Coronary artery (tissue), 2 donors: ENCODE data around the gene LAMB4.

Source experiments
- DNase-seq: peaks from one replicate; pipeline ENCODE4 v3.0.0-alpha.2; 2017; ENCODE audit warnings: low spot score
- H3K27ac ChIP-seq, 2 donors: fragments of 200-600 bp; sonication (generic); one replicate each; pipeline ENCODE4 v1.5.1; 2016 to 2019
- H3K4me3 ChIP-seq: fragments of 200-600 bp; sonication (generic); 2 replicates; pipeline ENCODE4 v1.5.1; 2016; ENCODE audit warnings: mild to moderate bottlenecking, moderate library complexity
- CTCF ChIP-seq: fragments of 200-600 bp; sonication (generic); IDR thresholded peaks from one replicate; pipeline ENCODE4 v1.5.1; 2019; ENCODE audit warnings: antibody characterized with exemption

The LAMB4 gene

GRCh38 chr7:108063520-108063933 is 66.6 kb downstream of the LAMB4 start:
- H3K4me3 ChIP-seq, result no peak overlapping the region
- H3K27ac ChIP-seq, result no peak overlapping the region
- no peak for DNase-seq
- no peak for TF ChIP-seq CTCF

- Histone ChIP-seq H3K27ac (no peak overlapping the region), H3K4me3 (no peak overlapping the region)
- DNase-seq, result no peak
- TF ChIP-seq CTCF, result no peak
Measured at GRCh38 chr7:108062250-108063014, 67.7 kb downstream of the LAMB4 start.

- no peak for TF ChIP-seq CTCF
- DNase-seq, result no peak
- H3K4me3 ChIP-seq, result no peak overlapping the region
- H3K27ac ChIP-seq, result no peak overlapping the region
Measured at GRCh38 chr7:108059526-108059925, 70.6 kb downstream of the LAMB4 start.

GRCh38 chr7:108057951-108058481 is 72.1 kb downstream of the LAMB4 start:
- TF ChIP-seq CTCF, result no peak
- no peak for DNase-seq
- Histone ChIP-seq H3K4me3 (no peak overlapping the region), H3K27ac (no peak overlapping the region)

- DNase-seq, result no peak
- no peak for TF ChIP-seq CTCF
- H3K27ac ChIP-seq, result no peak overlapping the region
- no peak overlapping the region for H3K4me3 ChIP-seq
Measured at GRCh38 chr7:108055611-108056021, 74.5 kb downstream of the LAMB4 start.

GRCh38 chr7:108054537-108054936 is 75.6 kb downstream of the LAMB4 start:
- H3K4me3 ChIP-seq, result no peak overlapping the region
- TF ChIP-seq CTCF, result no peak
- H3K27ac ChIP-seq, result no peak overlapping the region
- no peak for DNase-seq

GRCh38 chr7:108053250-108053649 is 76.9 kb downstream of the LAMB4 start:
- DNase-seq, result no peak
- no peak overlapping the region for H3K27ac ChIP-seq
- no peak overlapping the region for H3K4me3 ChIP-seq
- no peak for TF ChIP-seq CTCF
